Measurements from ENCODE around the gene CBX3. TPM values are rescaled to one million over a fixed set of nuclear protein-coding genes. Genes with fewer than 3 reads are reported as not detected.

CBX3 gene
- total RNA-seq, 2 experiments from 2014 or later = 124 to 132 TPM

DNA sequence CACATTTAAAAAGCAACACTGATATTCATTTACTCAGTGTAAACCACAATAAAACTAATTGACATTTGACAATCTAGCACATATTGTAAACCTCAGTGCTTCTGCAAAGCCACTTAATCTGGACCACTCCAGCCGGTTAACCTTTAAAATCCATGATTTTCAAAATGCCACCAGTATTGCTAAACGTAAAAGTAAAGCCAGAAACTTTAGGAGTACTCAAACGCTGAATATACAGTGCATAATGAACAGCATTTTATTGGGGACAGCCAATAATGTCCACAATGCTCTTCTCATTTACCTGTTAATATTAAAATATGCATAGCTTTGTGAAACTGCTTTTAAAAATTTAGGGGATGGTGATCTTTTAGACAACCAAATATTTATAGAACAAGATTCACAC, 11.8 kb upstream of the CBX3 start:
- peaks cover 93% of the 10 kb centered on the region for H3K36me3 Mint-ChIP-seq (ENCODE audit: low read depth)
- H3K4me1 Mint-ChIP-seq (ENCODE audit: low read depth) = peaks cover 98% of the 10 kb centered on the region
- no peak overlapping the region for H3K4me3 Mint-ChIP-seq
- ATAC-seq (ENCODE audit: poor library complexity) (no peak), DNase-seq (no peak)
- intact Hi-C loops (cut with DNase I, micrococcal nuclease) = loop anchor here in 1 of 2 experiments (10.0 kb wide), 1 partner anchor 975 kb away; the partner anchor contains the start of gene HOXA9
- no peak overlapping the region for H3K27ac ChIP-seq (ENCODE audit: low read depth in 1 of 2, low read length in 2 of 2)
- no peaks in the 10 kb centered on the region for H3K9me3 ChIP-seq (ENCODE audit: control insufficient read depth in 1 of 2, insufficient read depth in 1 of 2, low read length in 2 of 2)
- peaks cover 32% of the 10 kb centered on the region for H3K4me1 ChIP-seq (ENCODE audit: insufficient read depth, low read length)
- CTCF ChIA-PET = interaction anchor here (3.4 kb wide), 1 partner anchor 99 kb away, joined by 10 read pairs; no protein-coding TSS in a partner anchor
- H3K27ac Mint-ChIP-seq = peak overlapping the region; percentile 54
- no peak overlapping the region for H3K4me3 ChIP-seq (ENCODE audit: low read length)
- no peaks in the 10 kb centered on the region for H3K27me3 Mint-ChIP-seq
- H3K36me3 ChIP-seq (ENCODE audit: insufficient read depth, low read length) = peaks cover 70% of the 10 kb centered on the region
- no peaks in the 10 kb centered on the region for H3K27me3 ChIP-seq (ENCODE audit: control insufficient read depth in 1 of 2, insufficient read depth in 2 of 2, low read length in 2 of 2)
- no peaks in the 10 kb centered on the region for H3K9me3 Mint-ChIP-seq
- TF ChIP-seq, protein P1, sequence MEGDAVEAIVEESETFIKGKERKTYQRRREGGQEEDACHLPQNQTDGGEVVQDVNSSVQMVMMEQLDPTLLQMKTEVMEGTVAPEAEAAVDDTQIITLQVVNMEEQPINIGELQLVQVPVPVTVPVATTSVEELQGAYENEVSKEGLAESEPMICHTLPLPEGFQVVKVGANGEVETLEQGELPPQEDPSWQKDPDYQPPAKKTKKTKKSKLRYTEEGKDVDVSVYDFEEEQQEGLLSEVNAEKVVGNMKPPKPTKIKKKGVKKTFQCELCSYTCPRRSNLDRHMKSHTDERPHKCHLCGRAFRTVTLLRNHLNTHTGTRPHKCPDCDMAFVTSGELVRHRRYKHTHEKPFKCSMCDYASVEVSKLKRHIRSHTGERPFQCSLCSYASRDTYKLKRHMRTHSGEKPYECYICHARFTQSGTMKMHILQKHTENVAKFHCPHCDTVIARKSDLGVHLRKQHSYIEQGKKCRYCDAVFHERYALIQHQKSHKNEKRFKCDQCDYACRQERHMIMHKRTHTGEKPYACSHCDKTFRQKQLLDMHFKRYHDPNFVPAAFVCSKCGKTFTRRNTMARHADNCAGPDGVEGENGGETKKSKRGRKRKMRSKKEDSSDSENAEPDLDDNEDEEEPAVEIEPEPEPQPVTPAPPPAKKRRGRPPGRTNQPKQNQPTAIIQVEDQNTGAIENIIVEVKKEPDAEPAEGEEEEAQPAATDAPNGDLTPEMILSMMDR (IDR thresholded peaks at IDR 0.05) = no peak
- POLR2A ChIA-PET = interaction anchor here (1.1 to 3.8 kb wide), 11 partner anchors 10 to 1065 kb away, joined by 3 to 142 read pairs (median 9); partner anchors contain the start of genes CBX3, CYCS, HNRNPA2B1 and NFE2L3

DNA sequence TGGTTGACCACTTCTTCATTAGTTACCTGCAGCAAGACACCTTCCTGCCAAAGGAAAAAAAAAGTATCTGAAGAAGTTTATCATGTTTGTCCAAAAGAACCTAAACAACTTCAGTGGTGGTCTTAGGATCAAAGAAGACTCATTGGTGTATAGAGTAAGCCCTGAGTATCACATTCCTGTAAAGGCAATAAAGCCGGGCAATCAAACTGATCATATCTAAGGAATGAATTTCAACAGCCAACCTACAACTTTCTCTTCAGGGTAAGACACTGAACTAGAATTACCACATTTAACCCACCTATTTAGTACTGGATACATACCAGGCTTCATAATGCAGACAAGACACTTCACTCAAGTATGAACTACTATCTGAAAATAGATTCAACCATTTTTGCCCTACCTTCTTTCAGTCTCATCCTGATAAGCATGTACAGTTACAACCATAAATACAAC, 11.1 kb upstream of the CBX3 start:
- Histone ChIP-seq H3K27me3 (ENCODE audit: control insufficient read depth in 1 of 2, insufficient read depth in 2 of 2, low read length in 2 of 2) (no peaks in the 10 kb centered on the region), H3K4me3 (ENCODE audit: low read length) (no peak overlapping the region), H3K36me3 (ENCODE audit: insufficient read depth, low read length) (peaks cover 77% of the 10 kb centered on the region), H3K4me1 (ENCODE audit: insufficient read depth, low read length) (peaks cover 38% of the 10 kb centered on the region), H3K27ac (ENCODE audit: low read depth in 1 of 2, low read length in 2 of 2) (no peak overlapping the region), H3K9me3 (ENCODE audit: control insufficient read depth in 1 of 2, insufficient read depth in 1 of 2, low read length in 2 of 2) (no peaks in the 10 kb centered on the region)
- Mint-ChIP-seq H3K27me3 (no peaks in the 10 kb centered on the region), H3K4me1 (ENCODE audit: low read depth) (peaks cover 96% of the 10 kb centered on the region), H3K36me3 (ENCODE audit: low read depth) (peaks cover 93% of the 10 kb centered on the region), H3K27ac (peak overlapping the region; percentile 39), H3K4me3 (peak overlapping the region; percentile 7), H3K9me3 (no peaks in the 10 kb centered on the region)
- POLR2A ChIA-PET = interaction anchor here (1.1 to 13.0 kb wide), 9 partner anchors 9 to 100 kb away, joined by 4 to 183 read pairs (median 25); partner anchors contain the start of genes CBX3, HNRNPA2B1 and NFE2L3
- no peak for DNase-seq
- no peak for ATAC-seq (ENCODE audit: poor library complexity)
- TF ChIP-seq, protein P1 (IDR thresholded peaks at IDR 0.05) = no peak
- CTCF ChIA-PET = interaction anchor here (1.1 to 3.4 kb wide), 2 partner anchors 99 to 100 kb away, joined by 3 to 10 read pairs; no protein-coding TSS in a partner anchor
- intact Hi-C loops (cut with DNase I, micrococcal nuclease) = loop anchor here in 1 of 2 experiments (10.0 kb wide), 1 partner anchor 974 kb away; the partner anchor contains the start of gene HOXA9

DNA sequence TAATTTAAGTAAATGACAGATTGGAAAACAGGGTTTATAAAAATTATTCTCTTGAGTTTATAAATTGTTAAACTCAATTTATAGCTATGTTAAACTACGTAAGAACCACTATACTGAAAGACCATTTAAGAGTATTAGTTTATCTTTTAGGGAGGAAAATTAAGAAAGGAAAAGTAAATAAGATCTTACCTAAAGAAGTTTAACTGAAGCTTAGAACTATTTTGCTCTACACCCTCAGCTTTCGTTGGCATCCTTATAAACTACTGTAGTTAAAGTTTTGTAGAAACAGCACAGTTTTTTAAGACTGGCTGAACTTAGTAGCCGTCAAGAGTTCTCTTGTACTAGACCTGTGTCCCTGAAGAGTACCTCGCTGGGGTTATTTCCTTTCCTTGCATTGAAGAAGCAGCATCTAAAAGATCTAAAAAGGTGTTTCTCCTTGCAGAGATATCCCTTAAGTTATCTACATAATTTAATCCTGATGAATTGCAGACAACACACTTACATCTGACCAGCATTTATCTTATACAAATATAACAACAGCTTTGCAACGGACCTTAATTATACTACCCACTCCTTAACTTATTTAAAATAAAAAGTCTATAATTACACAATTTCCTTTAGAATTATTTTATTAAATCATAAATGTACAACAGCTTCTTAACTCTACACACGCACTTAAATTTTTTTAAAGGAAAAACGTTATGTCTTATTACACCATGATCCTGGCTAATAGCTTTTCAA, 10.1 kb upstream of the CBX3 start:
- Histone ChIP-seq H3K4me3 (ENCODE audit: low read length) (no peak overlapping the region), H3K9me3 (ENCODE audit: control insufficient read depth in 1 of 2, insufficient read depth in 1 of 2, low read length in 2 of 2) (no peaks in the 10 kb centered on the region), H3K27ac (ENCODE audit: low read depth in 1 of 2, low read length in 2 of 2) (no peak overlapping the region), H3K36me3 (ENCODE audit: insufficient read depth, low read length) (peaks cover 87% of the 10 kb centered on the region), H3K4me1 (ENCODE audit: insufficient read depth, low read length) (peaks cover 42% of the 10 kb centered on the region), H3K27me3 (ENCODE audit: control insufficient read depth in 1 of 2, insufficient read depth in 2 of 2, low read length in 2 of 2) (no peaks in the 10 kb centered on the region)
- peaks cover 98% of the 10 kb centered on the region for H3K4me1 Mint-ChIP-seq (ENCODE audit: low read depth)
- H3K4me3 Mint-ChIP-seq = no peak overlapping the region
- TF ChIP-seq, protein P1 (IDR thresholded peaks at IDR 0.05) = no peak
- peaks cover 97% of the 10 kb centered on the region for H3K36me3 Mint-ChIP-seq (ENCODE audit: low read depth)
- CTCF ChIA-PET = interaction anchor here (1.0 to 1.8 kb wide), 4 partner anchors 35 to 101 kb away, joined by 3 to 5 read pairs (median 4); partner anchors contain the start of gene NFE2L3
- POLR2A ChIA-PET = interaction anchor here (0.9 to 13.0 kb wide), 9 partner anchors 9 to 101 kb away, joined by 3 to 183 read pairs (median 11); partner anchors contain the start of genes CBX3, HNRNPA2B1 and NFE2L3
- no peak for ATAC-seq (ENCODE audit: poor library complexity)
- H3K9me3 Mint-ChIP-seq = no peaks in the 10 kb centered on the region
- H3K27ac Mint-ChIP-seq = peak overlapping the region; percentile 39
- DNase-seq = no peak
- intact Hi-C loops (cut with DNase I, micrococcal nuclease) = loop anchor here in 1 of 2 experiments (10.0 kb wide), 1 partner anchor 973 kb away; the partner anchor contains the start of gene HOXA9
- H3K27me3 Mint-ChIP-seq = no peaks in the 10 kb centered on the region
